ENCODE measurements around the gene TMEM131.

The TMEM131 gene

GRCh38 chr2:97812931-97813330, 182.8 kb downstream of the TMEM131 start:
- no peak overlapping the region for H3K27ac Mint-ChIP-seq
- DNase-seq (no peak), ATAC-seq (replicated peaks) (no peak)
- H3K9me3 Mint-ChIP-seq: no peaks in the 10 kb centered on the region
- no peaks in the 10 kb centered on the region for H3K4me1 Mint-ChIP-seq
- H3K4me3 Mint-ChIP-seq: no peak overlapping the region
- H3K36me3 Mint-ChIP-seq: peaks cover 15 to 21% of the 10 kb centered on the region in 2 donors
- H3K27me3 Mint-ChIP-seq: no peaks in the 10 kb centered on the region

- no peaks in the 10 kb centered on the region for H3K4me1 Mint-ChIP-seq
- H3K27me3 Mint-ChIP-seq: no peaks in the 10 kb centered on the region
- no peak overlapping the region for H3K4me3 Mint-ChIP-seq
These were observed 186.9 kb downstream of the TMEM131 start for GRCh38 chr2:97808816-97809215.

GRCh38 chr2:97806738-97807618, 188.8 kb downstream of the TMEM131 start:
- H3K27me3 Mint-ChIP-seq: no peaks in the 10 kb centered on the region
- H3K4me1 Mint-ChIP-seq: peaks cover 0 to 2% of the 10 kb centered on the region in 2 donors
- H3K27ac Mint-ChIP-seq: no peak overlapping the region
- H3K9me3 Mint-ChIP-seq: no peaks in the 10 kb centered on the region
- peak; percentile 65 for DNase-seq
- H3K36me3 Mint-ChIP-seq: peaks cover 10 to 21% of the 10 kb centered on the region in 2 donors
- no peak overlapping the region for H3K4me3 Mint-ChIP-seq
- peak; percentile 99 for ATAC-seq (replicated peaks)

More at GRCh38 chr2:97808816-97809215, 186.9 kb downstream of the TMEM131 start:
- ATAC-seq (replicated peaks): no peak
- DNase-seq: no peak
- H3K9me3 Mint-ChIP-seq: no peaks in the 10 kb centered on the region
- H3K27ac Mint-ChIP-seq: no peak overlapping the region
- peaks cover 17 to 20% of the 10 kb centered on the region in 2 donors for H3K36me3 Mint-ChIP-seq

DNA sequence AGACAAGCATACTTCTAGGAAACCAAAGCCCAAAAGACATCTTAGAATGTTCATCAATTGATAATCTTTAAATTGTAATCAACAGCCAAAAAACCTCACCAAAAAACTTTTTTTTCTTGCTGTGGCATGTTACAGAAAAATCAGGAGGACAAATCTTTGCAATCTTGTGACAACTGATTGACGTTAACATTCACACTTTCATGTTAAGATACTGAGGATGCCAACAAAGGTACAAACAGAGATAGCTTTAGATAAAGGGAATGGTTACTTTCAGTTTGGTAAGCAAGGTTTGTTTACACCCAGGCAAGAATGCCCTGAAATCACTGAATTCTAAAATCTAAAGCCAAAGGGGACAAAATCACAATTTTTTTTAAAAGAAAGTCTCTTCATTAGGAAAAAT, 190.0 kb downstream of the TMEM131 start:
- Mint-ChIP-seq H3K27me3 (no peaks in the 10 kb centered on the region), H3K9me3 (no peaks in the 10 kb centered on the region), H3K27ac (no peak overlapping the region), H3K4me3 (no peak overlapping the region), H3K4me1 (peaks cover 0 to 2% of the 10 kb centered on the region in 2 donors), H3K36me3 (peaks cover 6 to 21% of the 10 kb centered on the region in 2 donors)
- ATAC-seq (replicated peaks) (no peak), DNase-seq (no peak)

DNA sequence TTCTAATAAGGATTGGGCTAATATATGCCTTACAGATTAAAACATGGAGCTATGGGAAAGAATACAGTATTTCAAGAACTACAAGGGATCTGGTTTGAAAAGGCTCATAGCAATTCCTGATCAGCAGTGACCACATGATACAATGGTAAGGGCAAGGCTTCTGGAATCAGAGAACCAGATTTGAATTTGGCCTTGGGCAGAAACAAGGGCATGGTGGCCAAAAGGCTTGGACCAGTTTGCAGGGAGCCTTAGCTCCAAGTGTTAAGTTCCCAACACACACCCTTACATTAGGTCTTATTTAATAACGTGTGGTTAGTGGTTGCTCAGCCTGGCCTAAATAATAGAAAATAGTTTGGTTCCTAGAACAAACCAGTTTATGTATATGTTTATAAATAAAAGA, 194.7 kb downstream of the TMEM131 start:
- ATAC-seq (replicated peaks): no peak
- DNase-seq: no peak
- Mint-ChIP-seq H3K36me3 (peaks cover 16 to 31% of the 10 kb centered on the region in 2 donors), H3K4me1 (peaks cover 0 to 2% of the 10 kb centered on the region in 2 donors), H3K27ac (no peak overlapping the region), H3K9me3 (no peaks in the 10 kb centered on the region), H3K27me3 (no peaks in the 10 kb centered on the region), H3K4me3 (no peak overlapping the region)

GRCh38 chr2:97798416-97798815, 197.3 kb downstream of the TMEM131 start:
- no peaks in the 10 kb centered on the region for H3K9me3 Mint-ChIP-seq
- no peaks in the 10 kb centered on the region for H3K4me1 Mint-ChIP-seq
- ATAC-seq (replicated peaks) (no peak), DNase-seq (no peak)
- H3K4me3 Mint-ChIP-seq: no peak overlapping the region
- no peak overlapping the region for H3K27ac Mint-ChIP-seq
- no peaks in the 10 kb centered on the region for H3K27me3 Mint-ChIP-seq
- peaks cover 12 to 22% of the 10 kb centered on the region in 2 donors for H3K36me3 Mint-ChIP-seq

- Mint-ChIP-seq H3K4me3 (no peak overlapping the region), H3K27me3 (no peaks in the 10 kb centered on the region), H3K27ac (no peak overlapping the region), H3K36me3 (peaks cover 19 to 30% of the 10 kb centered on the region in 2 donors), H3K4me1 (peaks cover 0 to under 1% of the 10 kb centered on the region in 2 donors), H3K9me3 (no peaks in the 10 kb centered on the region)
- DNase-seq (no peak), ATAC-seq (replicated peaks) (no peak)
These were observed 198.4 kb downstream of the TMEM131 start for GRCh38 chr2:97797355-97797754.

GRCh38 chr2:97796465-97797126, 199.2 kb downstream of the TMEM131 start:
- H3K4me3 Mint-ChIP-seq: no peak overlapping the region
- H3K27ac Mint-ChIP-seq: no peak overlapping the region
- DNase-seq: no peak
- H3K27me3 Mint-ChIP-seq: no peaks in the 10 kb centered on the region
- ATAC-seq (replicated peaks): no peak
- H3K9me3 Mint-ChIP-seq: no peaks in the 10 kb centered on the region
- H3K4me1 Mint-ChIP-seq: peaks cover 0 to 2% of the 10 kb centered on the region in 2 donors
- peaks cover 21 to 28% of the 10 kb centered on the region in 2 donors for H3K36me3 Mint-ChIP-seq

DNA sequence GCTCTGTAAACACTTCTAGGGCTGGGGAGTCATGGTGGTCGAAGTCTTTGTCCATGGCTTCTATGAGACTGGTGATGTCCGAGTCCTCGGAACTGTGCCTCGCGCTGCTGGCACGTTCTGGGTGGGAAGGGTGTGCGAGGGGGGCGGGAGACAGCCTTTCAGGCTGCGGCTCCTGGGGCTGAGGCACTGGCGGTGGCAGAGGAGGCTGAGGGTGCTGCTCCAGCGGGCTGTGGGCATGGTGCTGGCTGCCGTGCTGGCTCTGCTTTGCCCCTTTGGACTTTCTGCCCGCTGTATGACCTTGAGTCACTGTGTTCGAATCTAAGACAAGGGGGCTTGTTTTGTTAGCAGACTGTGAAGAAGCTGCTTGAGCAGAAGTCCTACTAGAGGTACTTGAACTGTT, 203.3 kb downstream of the TMEM131 start:
- Mint-ChIP-seq H3K27ac (no peak overlapping the region), H3K4me1 (peaks cover 0 to 5% of the 10 kb centered on the region in 2 donors), H3K27me3 (no peaks in the 10 kb centered on the region), H3K4me3 (no peak overlapping the region), H3K36me3 (peaks cover 36 to 38% of the 10 kb centered on the region in 2 donors), H3K9me3 (no peaks in the 10 kb centered on the region)
- DNase-seq (no peak), ATAC-seq (replicated peaks) (no peak)

- ATAC-seq (replicated peaks) (no peak), DNase-seq (no peak)
- no peak overlapping the region for H3K27ac Mint-ChIP-seq
- no peaks in the 10 kb centered on the region for H3K9me3 Mint-ChIP-seq
- no peak overlapping the region for H3K4me3 Mint-ChIP-seq
- H3K36me3 Mint-ChIP-seq: peaks cover 37 to 47% of the 10 kb centered on the region in 2 donors
- no peaks in the 10 kb centered on the region for H3K27me3 Mint-ChIP-seq
- H3K4me1 Mint-ChIP-seq: peaks cover 6 to 9% of the 10 kb centered on the region in 2 donors
These were observed 206.6 kb downstream of the TMEM131 start for GRCh38 chr2:97788986-97789644.

DNA sequence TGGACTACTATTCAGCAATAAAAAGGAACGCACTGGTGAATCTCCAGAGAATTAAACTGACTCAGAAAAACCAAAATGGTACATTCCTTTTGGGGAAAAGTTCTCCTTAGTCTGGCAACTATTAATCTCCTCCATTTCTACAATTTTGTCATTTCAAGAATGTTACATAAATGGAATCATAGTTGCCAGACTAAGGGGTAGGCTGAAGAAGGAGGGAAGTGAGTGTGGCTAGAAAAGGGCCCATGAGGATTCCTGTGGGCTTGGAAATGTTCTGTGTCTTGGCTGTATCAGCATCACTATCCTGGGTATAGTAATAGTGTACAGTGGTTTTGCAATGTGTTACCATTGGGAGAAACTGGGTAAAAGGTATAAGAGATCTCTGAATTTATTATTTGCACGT, 209.9 kb downstream of the TMEM131 start:
- peaks cover 7 to 14% of the 10 kb centered on the region in 2 donors for H3K4me1 Mint-ChIP-seq
- H3K27ac Mint-ChIP-seq: peak overlapping the region; percentile 37
- no peaks in the 10 kb centered on the region for H3K9me3 Mint-ChIP-seq
- H3K36me3 Mint-ChIP-seq: peaks cover 29 to 36% of the 10 kb centered on the region in 2 donors
- ATAC-seq (replicated peaks): no peak
- no peaks in the 10 kb centered on the region for H3K27me3 Mint-ChIP-seq
- no peak overlapping the region for H3K4me3 Mint-ChIP-seq
- DNase-seq: no peak

GRCh38 chr2:97784953-97785352, 210.8 kb downstream of the TMEM131 start:
- Mint-ChIP-seq H3K27me3 (no peaks in the 10 kb centered on the region), H3K4me1 (peaks cover 11 to 23% of the 10 kb centered on the region in 2 donors), H3K4me3 (no peak overlapping the region), H3K9me3 (no peaks in the 10 kb centered on the region), H3K36me3 (peaks cover 33 to 44% of the 10 kb centered on the region in 2 donors), H3K27ac (no peak overlapping the region)
- no peak for DNase-seq
- ATAC-seq (replicated peaks): no peak

DNA sequence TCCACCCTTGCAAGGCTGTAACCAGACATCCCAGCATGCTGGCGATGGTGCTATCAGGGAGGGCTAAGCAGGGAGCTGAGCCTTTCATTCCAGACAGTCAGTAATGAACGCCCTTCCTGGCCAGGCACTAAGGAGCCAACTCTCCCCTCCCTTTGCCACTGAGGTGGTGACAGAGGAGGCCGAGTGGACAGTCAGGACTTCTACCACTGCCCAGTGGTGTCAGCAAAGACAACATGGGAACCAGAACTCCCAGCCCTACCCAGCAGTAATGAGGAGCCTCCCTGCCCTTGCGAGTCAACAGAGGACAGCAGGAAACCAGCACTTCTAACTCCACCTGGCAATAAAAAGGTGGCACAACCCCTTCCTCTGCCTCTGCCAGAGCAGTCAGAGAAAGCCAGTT, 213.8 kb downstream of the TMEM131 start:
- no peak overlapping the region for H3K27ac Mint-ChIP-seq
- H3K27me3 Mint-ChIP-seq: no peaks in the 10 kb centered on the region
- H3K4me1 Mint-ChIP-seq: peaks cover 8 to 23% of the 10 kb centered on the region in 2 donors
- ATAC-seq (replicated peaks) (no peak), DNase-seq (no peak)
- H3K36me3 Mint-ChIP-seq: peaks cover 28 to 39% of the 10 kb centered on the region in 2 donors
- no peaks in the 10 kb centered on the region for H3K9me3 Mint-ChIP-seq
- H3K4me3 Mint-ChIP-seq: no peak overlapping the region

- H3K4me1 Mint-ChIP-seq: peaks cover 4 to 17% of the 10 kb centered on the region in 2 donors
These were observed 216.6 kb downstream of the TMEM131 start for GRCh38 chr2:97779141-97779540.

More at GRCh38 chr2:97779141-97779540, 216.6 kb downstream of the TMEM131 start:
- Mint-ChIP-seq H3K4me3 (no peak overlapping the region), H3K27ac (peak overlapping the region; percentile 86), H3K27me3 (no peaks in the 10 kb centered on the region), H3K36me3 (peaks cover 36 to 47% of the 10 kb centered on the region in 2 donors), H3K9me3 (no peaks in the 10 kb centered on the region)
- DNase-seq (no peak), ATAC-seq (replicated peaks) (no peak)
